ENCODE data around the gene MAMDC2. TPM values are rescaled to one million over a fixed set of nuclear protein-coding genes. Genes with fewer than 3 reads are reported as not detected.

Gene MAMDC2
- total RNA-seq, 1 experiment from 2014 or later = 0.26 TPM

DNA sequence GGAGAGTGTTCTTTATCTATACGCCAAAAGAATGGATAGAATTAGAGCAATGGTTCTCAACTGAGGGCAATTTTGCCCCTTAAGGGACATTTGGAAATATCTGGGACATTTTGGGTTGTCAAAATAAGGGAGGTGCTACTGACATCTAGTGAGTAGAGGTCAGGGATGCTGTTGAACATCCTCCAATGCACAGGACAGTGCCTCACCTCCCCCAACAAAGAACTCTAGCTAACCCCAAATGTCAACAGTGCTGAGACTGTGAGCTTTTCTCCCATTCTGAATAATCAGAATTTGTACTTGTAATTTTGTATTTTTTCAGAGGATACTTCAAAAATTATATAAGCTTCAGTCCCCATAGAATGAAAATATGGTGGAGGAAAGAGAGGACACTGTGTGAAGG is 206.6 kb downstream of the MAMDC2 start:
- H3K9me3 Mint-ChIP-seq (ENCODE audit: low read depth, unreplicated experiment) = no peaks in the 10 kb centered on the region
- DNase-seq = no peak
- TF ChIP-seq, protein P1, sequence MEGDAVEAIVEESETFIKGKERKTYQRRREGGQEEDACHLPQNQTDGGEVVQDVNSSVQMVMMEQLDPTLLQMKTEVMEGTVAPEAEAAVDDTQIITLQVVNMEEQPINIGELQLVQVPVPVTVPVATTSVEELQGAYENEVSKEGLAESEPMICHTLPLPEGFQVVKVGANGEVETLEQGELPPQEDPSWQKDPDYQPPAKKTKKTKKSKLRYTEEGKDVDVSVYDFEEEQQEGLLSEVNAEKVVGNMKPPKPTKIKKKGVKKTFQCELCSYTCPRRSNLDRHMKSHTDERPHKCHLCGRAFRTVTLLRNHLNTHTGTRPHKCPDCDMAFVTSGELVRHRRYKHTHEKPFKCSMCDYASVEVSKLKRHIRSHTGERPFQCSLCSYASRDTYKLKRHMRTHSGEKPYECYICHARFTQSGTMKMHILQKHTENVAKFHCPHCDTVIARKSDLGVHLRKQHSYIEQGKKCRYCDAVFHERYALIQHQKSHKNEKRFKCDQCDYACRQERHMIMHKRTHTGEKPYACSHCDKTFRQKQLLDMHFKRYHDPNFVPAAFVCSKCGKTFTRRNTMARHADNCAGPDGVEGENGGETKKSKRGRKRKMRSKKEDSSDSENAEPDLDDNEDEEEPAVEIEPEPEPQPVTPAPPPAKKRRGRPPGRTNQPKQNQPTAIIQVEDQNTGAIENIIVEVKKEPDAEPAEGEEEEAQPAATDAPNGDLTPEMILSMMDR (IDR thresholded peaks at IDR 0.05; ENCODE audit: unreplicated experiment) = no peak
- H3K4me3 Mint-ChIP-seq (ENCODE audit: low read depth, unreplicated experiment) = no peak overlapping the region
- no peaks in the 10 kb centered on the region for H3K27me3 Mint-ChIP-seq (ENCODE audit: unreplicated experiment)
- BruUV-seq (replicated peaks) = no TSS peak
- no peak overlapping the region for H3K27ac Mint-ChIP-seq (ENCODE audit: unreplicated experiment)
- no peaks in the 10 kb centered on the region for H3K4me1 Mint-ChIP-seq (ENCODE audit: low read depth, unreplicated experiment)
- intact Hi-C loops (cut with micrococcal nuclease; ENCODE audit: unreplicated experiment) = no loop called here
- CTCF ChIA-PET = no interaction called here
- no peaks in the 10 kb centered on the region for H3K36me3 Mint-ChIP-seq (ENCODE audit: insufficient read depth, unreplicated experiment)

DNA sequence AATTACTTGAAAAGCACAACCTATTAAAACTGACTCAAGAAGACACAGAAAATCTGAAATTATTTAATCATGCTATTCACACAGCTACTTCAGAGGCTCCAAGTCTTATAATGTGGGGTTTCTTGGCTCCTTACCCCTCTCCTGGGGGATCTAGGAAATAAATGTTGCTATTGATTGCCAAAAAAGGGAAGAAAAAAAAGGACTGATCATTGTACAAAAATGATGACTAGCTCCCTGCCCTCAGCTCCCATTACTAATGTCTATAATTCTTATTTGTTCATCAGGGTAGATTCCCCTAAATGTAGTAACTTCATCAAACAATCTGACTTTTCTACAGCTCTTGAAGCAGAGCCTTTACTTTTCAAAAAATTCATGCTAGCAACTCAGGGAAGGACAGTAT is 211.8 kb downstream of the MAMDC2 start:
- peak overlapping the region; percentile 94 for H3K27ac Mint-ChIP-seq (ENCODE audit: unreplicated experiment)
- intact Hi-C loops (cut with micrococcal nuclease; ENCODE audit: unreplicated experiment) = loop anchor here (5.0 kb wide), 2 partner anchors 143 to 498 kb away; no protein-coding TSS in a partner anchor
- TF ChIP-seq, protein P1 (IDR thresholded peaks at IDR 0.05; ENCODE audit: unreplicated experiment) = no peak
- peak overlapping the region; percentile 97 for H3K4me3 Mint-ChIP-seq (ENCODE audit: low read depth, unreplicated experiment)
- CTCF ChIA-PET = no interaction called here
- peaks cover 16% of the 10 kb centered on the region for H3K4me1 Mint-ChIP-seq (ENCODE audit: low read depth, unreplicated experiment)
- DNase-seq = no peak
- H3K9me3 Mint-ChIP-seq (ENCODE audit: low read depth, unreplicated experiment) = no peaks in the 10 kb centered on the region
- peaks cover 47% of the 10 kb centered on the region for H3K36me3 Mint-ChIP-seq (ENCODE audit: insufficient read depth, unreplicated experiment)
- no peaks in the 10 kb centered on the region for H3K27me3 Mint-ChIP-seq (ENCODE audit: unreplicated experiment)
- BruUV-seq (replicated peaks) = no TSS peak

DNA sequence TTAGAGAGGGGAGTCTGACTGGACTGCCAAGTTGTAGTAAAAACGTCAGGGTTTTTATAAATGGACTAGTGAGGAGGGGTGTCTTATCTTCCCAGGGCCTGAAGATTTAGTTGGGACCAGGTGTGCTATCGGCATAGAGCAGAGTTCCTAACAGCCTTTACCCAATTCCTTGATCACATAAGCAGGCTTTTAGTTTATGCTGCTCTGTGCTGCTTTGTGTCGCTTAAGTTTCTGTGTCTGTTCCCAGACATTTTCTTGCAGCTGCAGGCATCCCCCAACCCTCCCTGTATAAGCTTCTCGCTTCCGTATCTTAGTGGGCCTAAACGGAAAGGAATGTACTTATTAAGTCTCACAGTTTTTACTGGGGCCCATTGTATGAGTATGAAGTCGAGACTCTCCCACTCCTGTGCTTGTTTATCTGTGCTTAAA is 212.5 kb downstream of the MAMDC2 start:
- peaks cover 23% of the 10 kb centered on the region for H3K4me1 Mint-ChIP-seq (ENCODE audit: low read depth, unreplicated experiment)
- peaks cover 54% of the 10 kb centered on the region for H3K36me3 Mint-ChIP-seq (ENCODE audit: insufficient read depth, unreplicated experiment)
- CTCF ChIA-PET = interaction anchor here (0.6 kb wide), 1 partner anchor 109 kb away, joined by 6 read pairs; no protein-coding TSS in a partner anchor
- peak overlapping the region; percentile 94 for H3K27ac Mint-ChIP-seq (ENCODE audit: unreplicated experiment)
- H3K4me3 Mint-ChIP-seq (ENCODE audit: low read depth, unreplicated experiment) = peak overlapping the region; percentile 97
- H3K27me3 Mint-ChIP-seq (ENCODE audit: unreplicated experiment) = no peaks in the 10 kb centered on the region
- no peak for DNase-seq
- BruUV-seq (replicated peaks) = no TSS peak
- H3K9me3 Mint-ChIP-seq (ENCODE audit: low read depth, unreplicated experiment) = no peaks in the 10 kb centered on the region
- TF ChIP-seq, protein P1 (IDR thresholded peaks at IDR 0.05; ENCODE audit: unreplicated experiment) = no peak
- intact Hi-C loops (cut with micrococcal nuclease; ENCODE audit: unreplicated experiment) = loop anchor here (5.0 kb wide), 2 partner anchors 144 to 499 kb away; no protein-coding TSS in a partner anchor

DNA sequence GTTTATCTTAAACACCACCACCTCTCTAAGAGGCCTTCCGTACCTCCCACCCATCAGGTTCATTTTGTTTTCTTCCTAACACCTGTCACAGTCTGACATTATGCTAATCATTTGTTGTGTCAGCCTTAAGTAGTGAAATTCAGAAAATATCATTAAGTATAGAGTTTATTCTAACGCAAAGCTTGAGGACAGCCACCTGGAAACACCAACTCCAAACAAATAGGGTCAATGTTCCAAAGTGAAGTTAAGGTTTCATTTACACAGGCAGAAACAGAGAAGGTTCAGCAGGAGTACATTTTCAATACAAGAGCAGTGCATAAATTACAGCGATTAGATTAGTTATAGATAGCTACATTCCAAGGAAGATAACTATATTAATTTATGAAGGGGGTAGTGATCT is 213.9 kb downstream of the MAMDC2 start:
- Mint-ChIP-seq H3K9me3 (ENCODE audit: low read depth, unreplicated experiment) (no peaks in the 10 kb centered on the region), H3K36me3 (ENCODE audit: insufficient read depth, unreplicated experiment) (peaks cover 62% of the 10 kb centered on the region), H3K4me1 (ENCODE audit: low read depth, unreplicated experiment) (peaks cover 36% of the 10 kb centered on the region), H3K27ac (ENCODE audit: unreplicated experiment) (peak overlapping the region; percentile 94), H3K4me3 (ENCODE audit: low read depth, unreplicated experiment) (peak overlapping the region; percentile 97), H3K27me3 (ENCODE audit: unreplicated experiment) (no peaks in the 10 kb centered on the region)
- CTCF ChIA-PET = no interaction called here
- no TSS peak for BruUV-seq (replicated peaks)
- intact Hi-C loops (cut with micrococcal nuclease; ENCODE audit: unreplicated experiment) = loop anchor here (5.0 kb wide), 2 partner anchors 145 to 500 kb away; no protein-coding TSS in a partner anchor
- TF ChIP-seq, protein P1 (IDR thresholded peaks at IDR 0.05; ENCODE audit: unreplicated experiment) = no peak
- no peak for DNase-seq

All from Calu3 (cell line).